OCI-LY1 (cell line): ENCODE data around the gene DELE1.

Source experiments
- CTCF ChIP-seq: fragments of 200-600 bp; sonication (generic), shearing (Covaris generic); IDR thresholded peaks from 2 replicates; pipeline ENCODE4 v1.5.1; 2017; ENCODE audit warnings: mild to moderate bottlenecking, antibody characterized with exemption, low read length, moderate library complexity, mixed read lengths
- EZH2 ChIP-seq: fragments of 200-600 bp; sonication (generic), shearing (Covaris generic); IDR thresholded peaks from 2 replicates; pipeline ENCODE4 v1.8.0; 2017; ENCODE audit warnings: borderline replicate concordance, mixed run types, mild to moderate bottlenecking, antibody characterized with exemption, low read length, moderate library complexity, mixed read lengths

GRCh38 chr5:141935538-141935937 is 11.9 kb downstream of the DELE1 start:
- no peak for TF ChIP-seq CTCF
- TF ChIP-seq EZH2, result no peak
